IMR-90 (cell line): ENCODE data around the gene MALAT1. TPM values are rescaled to one million over a fixed set of nuclear protein-coding genes. Genes with fewer than 3 reads are reported as not detected.

Experiments used
- USF2 ChIP-seq: fragments of 150-350 bp; IDR thresholded peaks from 2 replicates; pipeline ENCODE4 v1.6.1; 2017; ENCODE audit warnings: mild to moderate bottlenecking, antibody characterized with exemption, low read length, low read depth
- polyA plus RNA-seq, 3 experiments: library from polyadenylated mRNA; depleted of rRNA; stranded (reverse); fragments of >200 nt; gene quantifications; 2 replicates each; pipeline ENCODE4 v1.2.3, GENCODE V29; 2012; ENCODE audit warnings: low replicate concordance in 1 of 3
- total RNA-seq: library from RNA; depleted of rRNA; stranded (reverse); fragments of >200 nt; gene quantifications from 2 replicates; pipeline ENCODE4 v1.2.3, GENCODE V29; 2012

Gene MALAT1
- total and polyA plus RNA-seq, 2 of the 4 experiments (the other 2 are of a cell fraction): 636 to 3,569 TPM

GRCh38 chr11:65478388-65479183 lies 20.3 kb upstream of the MALAT1 start (continued):
- no peak for TF ChIP-seq USF2
